SK-N-SH treated with all-trans-retinoic acid at 6 μM for 48 hours (cell line): ENCODE results near the gene MRPL34.
A peak's percentile ranks its signal among the peaks of the same experiment; 100 is the strongest.

Source experiments
- ATAC-seq: fragments of 200-7000 bp; cut with Tn5 transposase; 3 replicates; pipeline ENCODE4 v1.9.1; 2020; ENCODE audit warnings: mild to moderate bottlenecking, moderate library complexity
- ARNTL ChIP-seq: fragments of 450-650 bp; formaldehyde crosslinking; IDR thresholded peaks from 2 replicates; pipeline ENCODE4 v1.5.0; 2020; ENCODE audit warnings: low read depth, mild to moderate bottlenecking, moderate library complexity, borderline replicate concordance
- CREB5 ChIP-seq: fragments of 250-450 bp; sonication (Bioruptor Pico); IDR thresholded peaks from 2 replicates; pipeline ENCODE4 v1.5.1; 2020; ENCODE audit warnings: low read depth, mild to moderate bottlenecking, moderate library complexity
- CSDC2 ChIP-seq: fragments of 250-450 bp; sonication (Bioruptor Pico); IDR thresholded peaks from 2 replicates; pipeline ENCODE4 v1.5.0; 2020; ENCODE audit warnings: mild to moderate bottlenecking, moderate library complexity
- CSRNP3 ChIP-seq: fragments of 250-450 bp; sonication (Bioruptor Pico); IDR thresholded peaks from 2 replicates; pipeline ENCODE4 v1.5.1; 2021; ENCODE audit warnings: mild to moderate bottlenecking, moderate library complexity
- ESRRG ChIP-seq: fragments of 250-450 bp; sonication (Bioruptor Pico); IDR thresholded peaks from 2 replicates; pipeline ENCODE4 v1.6.1; 2021; ENCODE audit warnings: mild to moderate bottlenecking
- GLIS3 ChIP-seq: fragments of 250-450 bp; sonication (Bioruptor Pico); IDR thresholded peaks from 2 replicates; pipeline ENCODE4 v1.5.0; 2020; ENCODE audit warnings: mild to moderate bottlenecking, moderate library complexity
- ISL1 ChIP-seq: fragments of 250-450 bp; sonication (Bioruptor Pico); IDR thresholded peaks from 2 replicates; pipeline ENCODE4 v2.1.2; 2022; ENCODE audit warnings: mild to moderate bottlenecking, moderate library complexity
- PATZ1 ChIP-seq: fragments of 250-450 bp; sonication (Bioruptor Pico); IDR thresholded peaks from 2 replicates; pipeline ENCODE4 v1.8.0; 2020; ENCODE audit warnings: mild to moderate bottlenecking, moderate library complexity, borderline replicate concordance
- POU6F1 ChIP-seq: fragments of 250-450 bp; sonication (Bioruptor Pico); IDR thresholded peaks from 2 replicates; pipeline ENCODE4 v1.8.0; 2021; ENCODE audit warnings: low read depth, mild to moderate bottlenecking, moderate library complexity, borderline replicate concordance
- PPARA ChIP-seq: fragments of 250-450 bp; sonication (Bioruptor Pico); IDR thresholded peaks from 2 replicates; pipeline ENCODE4 v1.5.0; 2020; ENCODE audit warnings: mild to moderate bottlenecking, borderline replicate concordance
- RARB ChIP-seq: fragments of 250-450 bp; sonication (Bioruptor Pico); IDR thresholded peaks from 2 replicates; pipeline ENCODE4 v1.8.0; 2021; ENCODE audit warnings: mild to moderate bottlenecking, moderate library complexity
- SNAI2 ChIP-seq: fragments of 250-450 bp; sonication (Bioruptor Pico); IDR thresholded peaks from 2 replicates; pipeline ENCODE4 v1.5.0; 2020; ENCODE audit warnings: mild to moderate bottlenecking, moderate library complexity
- TOX ChIP-seq: fragments of 250-450 bp; sonication (Bioruptor Pico); IDR thresholded peaks from 2 replicates; pipeline ENCODE4 v1.8.0; 2021; ENCODE audit warnings: mild to moderate bottlenecking, moderate library complexity, borderline replicate concordance
- TSHZ2 ChIP-seq: fragments of 250-450 bp; sonication (Bioruptor Pico); IDR thresholded peaks from 2 replicates; pipeline ENCODE4 v1.5.0; 2020; ENCODE audit warnings: mild to moderate bottlenecking, moderate library complexity
- ZC3H10 ChIP-seq: fragments of 250-450 bp; sonication (Bioruptor Pico); IDR thresholded peaks from 2 replicates; pipeline ENCODE4 v1.5.1; 2021; ENCODE audit warnings: mild to moderate bottlenecking, moderate library complexity
- ZFP30 ChIP-seq: fragments of 450-650 bp; formaldehyde crosslinking; IDR thresholded peaks from 2 replicates; pipeline ENCODE4 v1.5.0; 2022; ENCODE audit warnings: mild to moderate bottlenecking, moderate library complexity
- ZNF70 ChIP-seq: fragments of 450-650 bp; formaldehyde crosslinking; IDR thresholded peaks from 2 replicates; pipeline ENCODE4 v1.5.0; 2020; ENCODE audit warnings: mild to moderate bottlenecking, moderate library complexity
- ZNF8 ChIP-seq: fragments of 450-650 bp; formaldehyde crosslinking; IDR thresholded peaks from 2 replicates; pipeline ENCODE4 v1.5.0; 2020; ENCODE audit warnings: mild to moderate bottlenecking, moderate library complexity

The MRPL34 gene

DNA sequence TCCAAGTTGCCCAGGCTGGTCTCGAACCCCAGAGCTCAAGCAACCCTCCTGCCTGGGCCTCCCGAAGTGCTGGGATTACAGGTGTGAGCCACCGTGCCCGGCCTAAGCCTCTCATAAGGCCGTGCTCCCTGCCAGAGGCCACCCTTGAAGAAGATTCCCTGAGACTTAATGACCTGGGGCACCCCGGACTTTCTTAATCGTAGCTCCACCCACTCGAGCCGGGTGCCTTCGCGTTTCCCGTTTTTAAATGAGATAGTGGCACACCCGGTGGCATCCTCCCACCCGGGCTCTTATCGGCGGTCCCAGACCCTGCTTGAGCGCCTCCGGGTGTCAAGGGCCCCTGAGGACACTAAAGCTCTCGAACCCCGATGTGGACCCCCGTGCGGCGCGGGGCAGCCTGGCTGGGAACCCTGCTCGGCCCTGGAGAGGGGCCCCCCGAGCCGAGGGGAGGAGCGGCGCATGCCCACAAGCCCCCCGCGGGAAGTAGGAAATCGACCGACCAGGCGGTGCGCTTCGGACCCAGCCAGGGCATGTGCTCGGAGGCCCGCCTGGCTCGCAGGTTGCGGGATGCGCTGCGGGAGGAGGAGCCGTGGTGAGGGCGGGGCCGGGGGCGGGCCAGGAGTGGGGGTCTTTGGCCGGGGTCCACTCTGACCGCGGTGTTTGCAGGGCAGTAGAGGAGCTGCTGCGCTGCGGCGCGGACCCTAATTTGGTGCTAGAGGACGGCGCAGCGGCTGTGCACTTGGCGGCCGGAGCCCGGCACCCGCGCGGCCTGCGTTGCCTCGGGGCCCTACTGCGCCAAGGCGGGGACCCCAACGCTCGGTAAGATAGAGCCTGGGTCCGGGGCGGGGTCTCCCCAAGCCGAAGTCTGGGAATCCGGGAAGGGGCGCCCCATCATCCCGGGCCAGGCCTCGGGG is 24.0 kb upstream of the MRPL34 start, which contains the start of gene ANKLE1:
Gene ANKLE1 (plus strand): TSS at position 511 of the 914 bp plus-strand sequence. CDS start 20 bp downstream, at position 531.
- ATAC-seq = peak; percentile 73
- no peak for TF ChIP-seq ZNF70 (CRISPR knock-in tag)
- TF ChIP-seq ESRRG (CRISPR knock-in tag) = 0 out of 2 replicates have a peak, but pooled peaks have one; percentile 25
- TF ChIP-seq CREB5 = no peak
- 0 out of 2 replicates have a peak, but pooled peaks have one; percentile 44 for TF ChIP-seq CSRNP3
- TF ChIP-seq, all 23 proteins: peak for 2

DNA sequence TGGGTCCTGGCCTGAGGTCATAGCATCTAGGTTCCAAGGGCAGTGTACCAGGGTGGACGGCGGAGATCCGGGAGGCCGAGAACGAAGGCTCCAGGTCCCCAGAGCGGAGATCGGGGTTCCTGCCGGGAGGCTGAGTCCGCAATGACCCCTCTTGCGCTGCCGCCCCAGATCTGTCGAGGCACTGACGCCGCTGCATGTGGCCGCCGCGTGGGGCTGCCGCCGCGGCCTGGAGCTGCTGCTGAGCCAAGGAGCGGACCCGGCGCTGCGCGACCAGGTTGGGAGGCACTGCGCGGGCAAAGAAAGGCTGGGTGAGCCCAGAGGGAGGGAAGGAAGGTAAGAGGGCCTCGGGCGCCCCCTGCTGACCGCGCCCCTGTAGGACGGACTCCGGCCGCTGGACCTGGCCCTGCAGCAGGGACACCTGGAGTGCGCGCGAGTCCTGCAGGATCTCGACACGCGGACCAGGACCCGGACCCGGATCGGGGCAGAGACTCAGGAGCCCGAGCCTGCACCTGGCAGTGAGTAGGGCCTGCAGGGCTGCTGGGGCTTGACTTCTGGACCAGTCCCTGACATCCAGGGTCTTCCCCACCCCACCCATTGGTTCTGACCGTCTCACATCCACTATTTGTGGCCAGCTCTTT is 23.1 kb upstream of the MRPL34 start:
- peak; percentile 95 for ATAC-seq

More for the DNA sequence above, 23.1 kb upstream of the MRPL34 start:
- TF ChIP-seq CREB5 (no peak), TOX (CRISPR knock-in tag) (no peak), TSHZ2 (CRISPR knock-in tag) (no peak; the same call in 1 of the 2 replicates), ARNTL (CRISPR knock-in tag) (no peak), ZC3H10 (CRISPR knock-in tag) (no peak), ESRRG (CRISPR knock-in tag) (no peak), SNAI2 (no peak), GLIS3 (CRISPR knock-in tag) (no peak), PPARA (CRISPR knock-in tag) (no peak), ZFP30 (CRISPR knock-in tag) (no peak), RARB (CRISPR knock-in tag) (no peak), POU6F1 (CRISPR knock-in tag) (no peak), CSRNP3 (no peak), CSDC2 (CRISPR knock-in tag) (no peak), ISL1 (CRISPR knock-in tag) (no peak), PATZ1 (CRISPR knock-in tag) (no peak), ZNF8 (CRISPR knock-in tag) (no peak)
